HepG2 (cell line): Measurements from ENCODE around the gene NUP88. TPM values are rescaled to one million over a fixed set of nuclear protein-coding genes. Genes with fewer than 3 reads are reported as not detected.
A peak's percentile ranks its signal among the peaks of the same experiment; 100 is the strongest.

ENCODE experiments used
- ARNT ChIP-seq: fragments of 450-650 bp; IDR thresholded peaks from 2 replicates; pipeline ENCODE4 v1.6.1; 2017
- ZFYVE20 ChIP-seq: sonication (generic); formaldehyde crosslinking; IDR thresholded peaks from 2 replicates; pipeline ENCODE4 v1.8.0; 2023; ENCODE audit warnings: low read depth, mild to moderate bottlenecking, moderate library complexity, missing genetic modification reagents, borderline replicate concordance
- polyA plus RNA-seq, 8 experiments: library from polyadenylated mRNA; depleted of rRNA in 3 of 8; stranded (reverse) in 7 of 8; unstranded in 1 of 8; fragments of >200 nt; fragmentation: Illumina TruSeq in 4 of 8; extraction: Trizol in 4 of 8; gene quantifications; 2 replicates each; pipeline versions ENCODE4 v1.2.1 to v1.2.3, GENCODE V29; 2011 to 2016; ENCODE audit warnings: low read depth in 4 of 8, missing spikeins in 1 of 8, mixed read lengths in 1 of 8; ENCODE audit not compliant: insufficient read depth in 1 of 8
- total RNA-seq, 5 experiments: library from RNA; depleted of rRNA; stranded (reverse); fragments of >200 nt; fragmentation: Illumina TruSeq; extraction: Trizol; gene quantifications; 2 replicates each; pipeline ENCODE4 v1.2.3, GENCODE V29; 2016; ENCODE audit warnings: low read depth in 1 of 5
- TF ChIP-seq, protein P1 (sequence below): sonication (generic); formaldehyde crosslinking; IDR thresholded peaks from 2 replicates; pipeline ENCODE4 v1.5.0; 2020; ENCODE audit warnings: mild to moderate bottlenecking, missing genetic modification reagents, borderline replicate concordance

NUP88 gene
- total and polyA plus RNA-seq, 2 of the 13 experiments (the other 11 are each of a cell fraction or from before 2014, with no cell fraction given) = 48.2 to 130 TPM

DNA sequence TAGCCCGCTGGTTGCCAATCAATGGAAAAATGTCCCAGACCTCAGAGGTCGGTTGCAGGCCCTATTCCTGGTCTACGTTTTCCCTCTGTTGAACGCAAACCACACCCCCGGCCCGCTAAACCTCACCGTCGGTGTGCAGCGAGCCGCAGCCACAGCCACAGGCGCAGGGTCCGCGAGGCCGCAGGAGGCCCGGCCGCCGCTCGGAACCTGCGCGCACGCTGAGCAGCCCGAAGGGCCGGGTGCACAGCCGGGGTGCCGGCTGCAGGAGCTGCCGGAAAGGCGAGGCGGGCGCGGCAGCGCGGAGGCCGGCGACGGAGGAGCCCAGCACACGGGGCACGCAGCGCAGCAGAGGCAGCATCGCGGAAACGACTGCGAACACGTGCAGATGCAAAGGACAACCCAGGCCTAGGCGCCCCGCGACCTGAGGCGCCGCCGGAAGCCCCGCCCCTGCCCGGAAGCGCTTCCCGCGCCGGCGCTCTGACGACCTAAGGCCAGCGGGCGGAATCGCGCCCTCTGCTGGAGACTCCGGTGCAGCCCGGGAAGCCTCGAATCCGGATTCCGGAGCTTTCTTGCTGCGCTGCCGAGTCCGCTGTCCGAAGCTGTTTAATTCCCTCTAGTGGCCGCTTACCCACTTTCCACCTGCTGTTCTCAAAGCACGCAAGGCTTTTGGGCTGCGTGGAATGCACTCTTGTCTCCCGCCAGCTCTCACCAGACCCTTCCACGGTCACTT lies 19.4 kb upstream of the NUP88 start, which contains the start of gene C1QBP (continued):
- TF ChIP-seq, protein P1, sequence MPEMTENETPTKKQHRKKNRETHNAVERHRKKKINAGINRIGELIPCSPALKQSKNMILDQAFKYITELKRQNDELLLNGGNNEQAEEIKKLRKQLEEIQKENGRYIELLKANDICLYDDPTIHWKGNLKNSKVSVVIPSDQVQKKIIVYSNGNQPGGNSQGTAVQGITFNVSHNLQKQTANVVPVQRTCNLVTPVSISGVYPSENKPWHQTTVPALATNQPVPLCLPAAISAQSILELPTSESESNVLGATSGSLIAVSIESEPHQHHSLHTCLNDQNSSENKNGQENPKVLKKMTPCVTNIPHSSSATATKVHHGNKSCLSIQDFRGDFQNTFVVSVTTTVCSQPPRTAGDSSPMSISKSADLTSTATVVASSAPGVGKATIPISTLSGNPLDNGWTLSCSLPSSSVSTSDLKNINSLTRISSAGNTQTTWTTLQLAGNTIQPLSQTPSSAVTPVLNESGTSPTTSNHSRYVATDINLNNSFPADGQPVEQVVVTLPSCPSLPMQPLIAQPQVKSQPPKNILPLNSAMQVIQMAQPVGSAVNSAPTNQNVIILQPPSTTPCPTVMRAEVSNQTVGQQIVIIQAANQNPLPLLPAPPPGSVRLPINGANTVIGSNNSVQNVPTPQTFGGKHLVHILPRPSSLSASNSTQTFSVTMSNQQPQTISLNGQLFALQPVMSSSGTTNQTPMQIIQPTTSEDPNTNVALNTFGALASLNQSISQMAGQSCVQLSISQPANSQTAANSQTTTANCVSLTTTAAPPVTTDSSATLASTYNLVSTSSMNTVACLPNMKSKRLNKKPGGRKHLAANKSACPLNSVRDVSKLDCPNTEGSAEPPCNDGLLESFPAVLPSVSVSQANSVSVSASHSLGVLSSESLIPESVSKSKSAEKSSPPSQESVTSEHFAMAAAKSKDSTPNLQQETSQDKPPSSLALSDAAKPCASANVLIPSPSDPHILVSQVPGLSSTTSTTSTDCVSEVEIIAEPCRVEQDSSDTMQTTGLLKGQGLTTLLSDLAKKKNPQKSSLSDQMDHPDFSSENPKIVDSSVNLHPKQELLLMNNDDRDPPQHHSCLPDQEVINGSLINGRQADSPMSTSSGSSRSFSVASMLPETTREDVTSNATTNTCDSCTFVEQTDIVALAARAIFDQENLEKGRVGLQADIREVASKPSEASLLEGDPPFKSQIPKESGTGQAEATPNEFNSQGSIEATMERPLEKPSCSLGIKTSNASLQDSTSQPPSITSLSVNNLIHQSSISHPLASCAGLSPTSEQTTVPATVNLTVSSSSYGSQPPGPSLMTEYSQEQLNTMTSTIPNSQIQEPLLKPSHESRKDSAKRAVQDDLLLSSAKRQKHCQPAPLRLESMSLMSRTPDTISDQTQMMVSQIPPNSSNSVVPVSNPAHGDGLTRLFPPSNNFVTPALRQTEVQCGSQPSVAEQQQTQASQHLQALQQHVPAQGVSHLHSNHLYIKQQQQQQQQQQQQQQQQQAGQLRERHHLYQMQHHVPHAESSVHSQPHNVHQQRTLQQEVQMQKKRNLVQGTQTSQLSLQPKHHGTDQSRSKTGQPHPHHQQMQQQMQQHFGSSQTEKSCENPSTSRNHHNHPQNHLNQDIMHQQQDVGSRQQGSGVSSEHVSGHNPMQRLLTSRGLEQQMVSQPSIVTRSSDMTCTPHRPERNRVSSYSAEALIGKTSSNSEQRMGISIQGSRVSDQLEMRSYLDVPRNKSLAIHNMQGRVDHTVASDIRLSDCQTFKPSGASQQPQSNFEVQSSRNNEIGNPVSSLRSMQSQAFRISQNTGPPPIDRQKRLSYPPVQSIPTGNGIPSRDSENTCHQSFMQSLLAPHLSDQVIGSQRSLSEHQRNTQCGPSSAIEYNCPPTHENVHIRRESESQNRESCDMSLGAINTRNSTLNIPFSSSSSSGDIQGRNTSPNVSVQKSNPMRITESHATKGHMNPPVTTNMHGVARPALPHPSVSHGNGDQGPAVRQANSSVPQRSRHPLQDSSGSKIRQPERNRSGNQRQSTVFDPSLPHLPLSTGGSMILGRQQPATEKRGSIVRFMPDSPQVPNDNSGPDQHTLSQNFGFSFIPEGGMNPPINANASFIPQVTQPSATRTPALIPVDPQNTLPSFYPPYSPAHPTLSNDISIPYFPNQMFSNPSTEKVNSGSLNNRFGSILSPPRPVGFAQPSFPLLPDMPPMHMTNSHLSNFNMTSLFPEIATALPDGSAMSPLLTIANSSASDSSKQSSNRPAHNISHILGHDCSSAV (CRISPR knock-in tag) = no peak; the same call in 1 of the 2 replicates
- TF ChIP-seq ARNT (no peak), ZFYVE20 (0 out of 2 replicates have a peak, but pooled peaks have one; percentile 70)
- TF ChIP-seq, all 625 proteins: peak for 337
